K562 treated with DMSO at 1 percent for 12 hours (cell line): ENCODE measurements around the gene MOCOS. TPM values are rescaled to one million over a fixed set of nuclear protein-coding genes. Genes with fewer than 3 reads are reported as not detected.

Source experiments
- total RNA-seq: library from RNA; unstranded; fragments of 300-600 nt; gene quantifications from 2 replicates; pipeline ENCODE4 v1.2.3, GENCODE V29; 2022; ENCODE audit not compliant: insufficient read depth

Gene MOCOS, protein sequence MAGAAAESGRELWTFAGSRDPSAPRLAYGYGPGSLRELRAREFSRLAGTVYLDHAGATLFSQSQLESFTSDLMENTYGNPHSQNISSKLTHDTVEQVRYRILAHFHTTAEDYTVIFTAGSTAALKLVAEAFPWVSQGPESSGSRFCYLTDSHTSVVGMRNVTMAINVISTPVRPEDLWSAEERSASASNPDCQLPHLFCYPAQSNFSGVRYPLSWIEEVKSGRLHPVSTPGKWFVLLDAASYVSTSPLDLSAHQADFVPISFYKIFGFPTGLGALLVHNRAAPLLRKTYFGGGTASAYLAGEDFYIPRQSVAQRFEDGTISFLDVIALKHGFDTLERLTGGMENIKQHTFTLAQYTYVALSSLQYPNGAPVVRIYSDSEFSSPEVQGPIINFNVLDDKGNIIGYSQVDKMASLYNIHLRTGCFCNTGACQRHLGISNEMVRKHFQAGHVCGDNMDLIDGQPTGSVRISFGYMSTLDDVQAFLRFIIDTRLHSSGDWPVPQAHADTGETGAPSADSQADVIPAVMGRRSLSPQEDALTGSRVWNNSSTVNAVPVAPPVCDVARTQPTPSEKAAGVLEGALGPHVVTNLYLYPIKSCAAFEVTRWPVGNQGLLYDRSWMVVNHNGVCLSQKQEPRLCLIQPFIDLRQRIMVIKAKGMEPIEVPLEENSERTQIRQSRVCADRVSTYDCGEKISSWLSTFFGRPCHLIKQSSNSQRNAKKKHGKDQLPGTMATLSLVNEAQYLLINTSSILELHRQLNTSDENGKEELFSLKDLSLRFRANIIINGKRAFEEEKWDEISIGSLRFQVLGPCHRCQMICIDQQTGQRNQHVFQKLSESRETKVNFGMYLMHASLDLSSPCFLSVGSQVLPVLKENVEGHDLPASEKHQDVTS
- total RNA-seq = 4.8 and 9.1 TPM in 2 replicates

DNA sequence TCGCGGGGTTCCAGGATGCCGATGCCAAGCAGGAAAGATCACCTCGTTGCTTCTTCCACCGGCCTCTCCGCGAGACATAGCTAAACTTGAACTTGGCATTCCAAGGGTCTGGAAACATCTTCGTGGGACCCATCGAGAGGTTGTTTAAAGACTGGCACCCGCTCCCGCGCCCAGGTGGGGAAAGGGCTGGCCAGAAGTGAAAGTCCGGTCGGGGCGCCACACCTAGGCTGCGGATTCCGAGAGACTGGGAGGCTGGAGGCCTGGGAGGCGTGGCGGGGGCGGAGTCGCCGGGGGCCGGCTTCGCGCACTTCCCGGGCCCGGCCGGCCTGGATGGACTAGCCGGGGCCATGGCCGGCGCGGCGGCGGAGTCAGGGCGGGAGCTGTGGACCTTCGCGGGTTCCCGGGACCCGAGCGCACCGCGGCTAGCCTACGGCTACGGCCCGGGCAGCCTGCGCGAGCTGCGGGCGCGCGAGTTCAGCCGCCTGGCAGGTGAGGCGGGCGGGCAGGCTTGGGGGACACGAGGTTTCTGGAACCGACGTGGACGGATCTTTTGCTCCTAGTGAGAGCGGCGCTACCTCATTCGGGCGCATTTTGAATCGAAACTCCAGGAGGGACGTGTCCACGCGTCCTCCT is at the start of gene MOCOS:
Gene MOCOS (plus strand): TSS at position 305 of the 633 bp plus-strand sequence. CDS start 43 bp downstream, at position 348.

DNA sequence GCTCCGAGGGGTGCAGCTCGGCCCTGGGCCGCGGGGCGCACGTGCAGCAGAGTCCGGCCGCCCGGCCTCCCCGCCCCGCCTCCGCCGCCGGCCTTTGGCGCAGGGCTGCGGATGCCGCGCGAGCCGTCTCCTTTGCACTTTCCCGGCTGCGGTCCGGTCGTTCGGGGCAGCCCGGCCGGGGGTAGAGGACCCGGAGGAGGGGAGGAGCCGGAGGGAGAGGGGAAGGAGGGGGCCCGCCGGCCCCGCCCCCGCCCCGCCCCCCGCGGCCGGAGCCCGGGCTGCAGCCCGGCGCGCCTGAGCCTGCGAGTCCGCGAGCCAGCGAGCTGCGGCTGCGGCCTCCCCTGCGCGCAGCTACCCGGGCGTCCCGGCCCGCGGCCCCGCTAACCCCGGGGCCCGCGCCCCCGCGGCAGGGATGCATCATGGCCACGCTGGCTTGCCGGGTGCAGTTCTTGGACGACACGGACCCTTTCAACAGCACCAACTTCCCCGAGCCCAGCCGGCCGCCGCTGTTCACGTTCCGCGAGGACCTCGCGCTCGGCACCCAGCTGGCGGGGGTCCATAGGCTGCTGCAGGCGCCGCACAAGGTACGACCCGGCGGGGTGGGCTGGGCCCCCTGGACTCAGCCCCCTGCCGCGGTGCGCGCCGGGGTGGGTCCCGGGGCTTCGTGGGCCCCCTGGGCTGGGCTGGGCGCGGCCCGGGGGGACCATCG is 110.3 kb downstream of the MOCOS start, which contains the start of gene FHOD3:
Gene FHOD3 (plus strand): TSS at position 297 of the 709 bp plus-strand sequence. CDS start 123 bp downstream, at position 420.

Other genes starting within 250 kb of the MOCOS start
- 18.4 and 46.1 TPM in 2 replicates for gene RPRD1A, start 119.9 kb upstream of the MOCOS start, total RNA-seq
- 7.6 and 13.6 TPM in 2 replicates for gene SLC39A6, start 58.2 kb upstream of the MOCOS start, total RNA-seq
- 41.4 and 57.7 TPM in 2 replicates for gene ELP2, start 57.6 kb upstream of the MOCOS start, total RNA-seq
- not detected in 2 replicates for gene FHOD3, start 110.2 kb downstream of the MOCOS start, total RNA-seq